ENCODE data around the gene TBX2. TPM values are rescaled to one million over a fixed set of nuclear protein-coding genes. Genes with fewer than 3 reads are reported as not detected.

Gene TBX2
- total RNA-seq, 1 donor from 2014 or later: 55.9 TPM

DNA sequence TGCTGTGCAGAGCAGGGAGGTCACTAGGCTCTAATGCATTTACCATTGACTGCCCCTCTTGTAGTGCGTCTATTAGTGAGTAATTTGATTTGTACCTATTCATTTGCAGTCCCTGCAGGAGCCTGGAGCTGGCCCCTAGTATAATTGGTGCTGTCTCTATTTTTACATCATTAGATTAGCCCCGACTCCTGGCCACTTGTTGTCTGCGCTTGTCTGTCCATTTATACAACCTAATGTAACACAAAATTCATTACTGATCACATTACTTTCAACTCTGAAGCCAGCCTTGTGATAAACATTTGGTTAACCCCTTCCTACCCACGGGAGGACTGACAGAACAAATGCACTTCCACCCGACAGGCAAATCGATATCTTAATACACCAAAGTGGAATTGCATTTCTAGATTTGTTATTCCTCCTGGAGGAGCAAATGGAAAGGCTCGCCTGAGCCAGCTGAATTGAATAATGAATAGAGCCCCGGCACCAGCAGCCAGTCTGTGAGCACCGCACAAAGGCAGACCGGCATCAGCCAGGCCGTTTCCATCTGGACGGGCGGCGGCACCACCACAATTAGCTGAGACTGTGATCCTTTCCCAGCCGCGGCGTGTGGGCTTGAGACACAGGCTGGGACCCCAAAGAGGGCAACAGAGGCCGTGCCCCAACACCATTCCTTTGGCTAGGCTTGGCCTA, 18.7 kb upstream of the TBX2 start:
- Mint-ChIP-seq H3K36me3 (peaks cover 4% of the 10 kb centered on the region), H3K4me1 (ENCODE audit: unreplicated experiment) (peaks cover 32% of the 10 kb centered on the region), H3K27ac (peak overlapping the region; percentile 15), H3K4me3 (no peak overlapping the region), H3K9me3 (no peaks in the 10 kb centered on the region), H3K27me3 (peaks cover 16% of the 10 kb centered on the region)
- no peak for DNase-seq (ENCODE audit: extremely low spot score, unreplicated experiment)
- TF ChIP-seq, protein P1, sequence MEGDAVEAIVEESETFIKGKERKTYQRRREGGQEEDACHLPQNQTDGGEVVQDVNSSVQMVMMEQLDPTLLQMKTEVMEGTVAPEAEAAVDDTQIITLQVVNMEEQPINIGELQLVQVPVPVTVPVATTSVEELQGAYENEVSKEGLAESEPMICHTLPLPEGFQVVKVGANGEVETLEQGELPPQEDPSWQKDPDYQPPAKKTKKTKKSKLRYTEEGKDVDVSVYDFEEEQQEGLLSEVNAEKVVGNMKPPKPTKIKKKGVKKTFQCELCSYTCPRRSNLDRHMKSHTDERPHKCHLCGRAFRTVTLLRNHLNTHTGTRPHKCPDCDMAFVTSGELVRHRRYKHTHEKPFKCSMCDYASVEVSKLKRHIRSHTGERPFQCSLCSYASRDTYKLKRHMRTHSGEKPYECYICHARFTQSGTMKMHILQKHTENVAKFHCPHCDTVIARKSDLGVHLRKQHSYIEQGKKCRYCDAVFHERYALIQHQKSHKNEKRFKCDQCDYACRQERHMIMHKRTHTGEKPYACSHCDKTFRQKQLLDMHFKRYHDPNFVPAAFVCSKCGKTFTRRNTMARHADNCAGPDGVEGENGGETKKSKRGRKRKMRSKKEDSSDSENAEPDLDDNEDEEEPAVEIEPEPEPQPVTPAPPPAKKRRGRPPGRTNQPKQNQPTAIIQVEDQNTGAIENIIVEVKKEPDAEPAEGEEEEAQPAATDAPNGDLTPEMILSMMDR (conservative IDR thresholded peaks at IDR 0.05): no peak

DNA sequence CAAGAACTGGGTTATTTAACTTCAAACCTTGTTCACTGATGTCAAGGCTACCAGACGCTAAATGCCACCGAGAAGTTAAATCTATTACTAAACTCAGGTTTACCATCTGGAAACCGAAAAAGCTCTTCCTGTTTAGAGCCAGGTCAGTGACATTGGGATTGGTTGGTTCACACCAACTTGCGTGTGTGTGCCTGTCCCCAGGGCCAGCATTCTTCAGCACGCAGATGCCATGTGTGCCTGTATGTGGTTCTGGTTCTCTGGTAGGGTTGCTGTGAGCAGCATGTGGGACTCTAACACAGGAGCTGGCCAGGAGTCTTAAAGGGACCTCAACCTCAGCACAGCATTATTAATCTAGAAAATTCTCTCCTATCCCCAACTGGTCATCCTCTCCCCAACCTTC, 18.1 kb upstream of the TBX2 start:
- Mint-ChIP-seq H3K4me1 (ENCODE audit: unreplicated experiment) (peaks cover 32% of the 10 kb centered on the region), H3K9me3 (no peaks in the 10 kb centered on the region)
- TF ChIP-seq, protein P1 (conservative IDR thresholded peaks at IDR 0.05): no peak

GRCh38 chr17:61382796-61383688, 16.6 kb upstream of the TBX2 start:
- Mint-ChIP-seq H3K4me3 (peak overlapping the region; percentile 5), H3K9me3 (no peaks in the 10 kb centered on the region), H3K36me3 (no peaks in the 10 kb centered on the region), H3K4me1 (ENCODE audit: unreplicated experiment) (peaks cover 32% of the 10 kb centered on the region), H3K27me3 (peaks cover 12% of the 10 kb centered on the region), H3K27ac (peak overlapping the region; percentile 20)
- TF ChIP-seq, protein P1 (conservative IDR thresholded peaks at IDR 0.05): no peak
- no peak for DNase-seq (ENCODE audit: extremely low spot score, unreplicated experiment)

More for the DNA sequence above, 18.1 kb upstream of the TBX2 start:
- no peak overlapping the region for H3K27ac Mint-ChIP-seq
- DNase-seq (ENCODE audit: extremely low spot score, unreplicated experiment): no peak
- peaks cover 13% of the 10 kb centered on the region for H3K27me3 Mint-ChIP-seq
- no peak overlapping the region for H3K4me3 Mint-ChIP-seq
- peaks cover 4% of the 10 kb centered on the region for H3K36me3 Mint-ChIP-seq

DNA sequence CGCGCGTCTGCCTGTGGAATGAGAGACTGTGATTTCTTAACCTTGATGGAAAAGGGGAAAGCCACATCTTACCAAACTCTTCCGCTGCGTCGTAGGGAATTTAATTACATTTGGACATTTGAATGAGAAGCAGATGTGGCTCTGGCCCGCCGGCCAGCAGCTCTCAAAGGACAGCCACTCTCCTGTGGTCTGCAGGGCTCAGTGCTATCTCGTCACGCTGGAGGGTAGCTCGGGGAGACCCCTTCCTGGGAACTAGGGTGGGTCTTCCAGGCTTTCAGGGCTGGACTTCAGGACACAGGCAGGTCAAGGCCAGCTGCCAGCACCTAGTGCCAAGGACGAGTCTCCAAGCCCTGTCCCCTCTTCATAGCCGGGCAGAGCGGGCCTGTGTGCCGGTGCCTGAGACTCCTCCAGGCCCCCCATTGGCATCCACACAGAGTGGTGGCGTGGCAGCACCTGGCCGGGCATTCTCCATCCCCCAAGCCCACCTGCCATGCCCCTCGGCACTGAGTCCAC, 15.9 kb upstream of the TBX2 start:
- Mint-ChIP-seq H3K4me3 (peak overlapping the region; percentile 5), H3K4me1 (ENCODE audit: unreplicated experiment) (peaks cover 32% of the 10 kb centered on the region), H3K27me3 (peaks cover 10% of the 10 kb centered on the region), H3K36me3 (no peaks in the 10 kb centered on the region), H3K27ac (peak overlapping the region; percentile 20), H3K9me3 (no peaks in the 10 kb centered on the region)
- no peak for DNase-seq (ENCODE audit: extremely low spot score, unreplicated experiment)
- TF ChIP-seq, protein P1 (conservative IDR thresholded peaks at IDR 0.05): no peak

GRCh38 chr17:61384354-61384691, 15.3 kb upstream of the TBX2 start:
- H3K9me3 Mint-ChIP-seq: no peaks in the 10 kb centered on the region
- TF ChIP-seq, protein P1 (conservative IDR thresholded peaks at IDR 0.05): no peak
- no peak overlapping the region for H3K4me3 Mint-ChIP-seq
- no peak for DNase-seq (ENCODE audit: extremely low spot score, unreplicated experiment)
- no peak overlapping the region for H3K27ac Mint-ChIP-seq
- peaks cover 36% of the 10 kb centered on the region for H3K4me1 Mint-ChIP-seq (ENCODE audit: unreplicated experiment)
- H3K27me3 Mint-ChIP-seq: peaks cover 16% of the 10 kb centered on the region
- no peaks in the 10 kb centered on the region for H3K36me3 Mint-ChIP-seq

All from type B pancreatic cell (in vitro differentiated cells).